ENCODE results near the gene DRD3. TPM values are rescaled to one million over a fixed set of nuclear protein-coding genes. Genes with fewer than 3 reads are reported as not detected.

DRD3 gene
- total RNA-seq, 1 experiment from 2014 or later, result not detected

GRCh38 chr3:114089675-114090074 lies 89.2 kb downstream of the DRD3 start:
- no peak overlapping the region for H4K91ac ChIP-seq (ENCODE audit: insufficient read length, low read depth, low read length)
- H3K4ac ChIP-seq (ENCODE audit: low read depth, low read length), result no peak overlapping the region
- DNase-seq, result no peak
- no peaks in the 10 kb centered on the region for H3K9me3 ChIP-seq (ENCODE audit: control insufficient read depth, low read depth, low read length)
- no peak overlapping the region for H3K23ac ChIP-seq (ENCODE audit: insufficient read length, low read depth, low read length)
- H3K27ac Mint-ChIP-seq, result no peak overlapping the region; a peak in 1 of 7 replicates
- H2BK15ac ChIP-seq (ENCODE audit: low read depth, low read length), result no peak overlapping the region
- H3K23me2 ChIP-seq (ENCODE audit: insufficient read length, low read depth, low read length, poor library complexity, severe bottlenecking), result no peaks in the 10 kb centered on the region
- H3K9ac ChIP-seq (ENCODE audit: extremely low read depth, insufficient read length, low read length), result no peak overlapping the region
- no peak overlapping the region for H4K8ac ChIP-seq (replicated peaks; ENCODE audit: insufficient read length, low read depth, low read length)
- H3K27me3 ChIP-seq (ENCODE audit: insufficient read depth, low read length), result no peaks in the 10 kb centered on the region
- H4K20me1 ChIP-seq (ENCODE audit: control insufficient read depth, insufficient read depth, insufficient read length), result no peaks in the 10 kb centered on the region
- no peak for TF ChIP-seq CTCF (conservative IDR thresholded peaks at IDR 0.05)
- H4K5ac ChIP-seq (ENCODE audit: insufficient read length, low read depth, low read length), result no peak overlapping the region
- no peak overlapping the region for H3K4me2 ChIP-seq (ENCODE audit: insufficient read depth, insufficient read length, low read length)
- no peak overlapping the region for H3K14ac ChIP-seq (ENCODE audit: insufficient read depth, low read length)
- no peak overlapping the region for H3K4me3 Mint-ChIP-seq
- H2BK5ac ChIP-seq (ENCODE audit: insufficient read length, low read length), result no peak overlapping the region
- no peak overlapping the region for H2BK120ac ChIP-seq (ENCODE audit: low read depth, low read length, poor library complexity, severe bottlenecking)
- H2AK5ac ChIP-seq (ENCODE audit: insufficient read length, low read length), result no peak overlapping the region
- no peaks in the 10 kb centered on the region for H3K79me1 ChIP-seq (ENCODE audit: insufficient read depth, low read depth, low read length, poor library complexity, severe bottlenecking)
- H3K4me1 Mint-ChIP-seq, result peaks cover 0 to 3% of the 10 kb centered on the region in 2 experiments; a peak in 2 of 4 replicates
- H3K27me3 Mint-ChIP-seq (ENCODE audit: low read depth), result no peaks in the 10 kb centered on the region
- H2BK12ac ChIP-seq (ENCODE audit: insufficient read length, low read depth, low read length), result no peak overlapping the region
- H2BK20ac ChIP-seq (ENCODE audit: low read depth, low read length, poor library complexity, severe bottlenecking), result no peak overlapping the region
- no peak overlapping the region for H3K27ac ChIP-seq (ENCODE audit: insufficient read length, low read depth, low read length)
- peaks cover 28 to 33% (median 31%) of the 10 kb centered on the region in 3 experiments for H3K36me3 Mint-ChIP-seq (ENCODE audit: insufficient read depth in 1 of 3, low read depth in 3 of 3)
- no peaks in the 10 kb centered on the region for H3K4me1 ChIP-seq (ENCODE audit: insufficient read depth, low read length)
- H3T11ph ChIP-seq (ENCODE audit: low read length), result no peak overlapping the region
- no peak overlapping the region for H3K18ac ChIP-seq (ENCODE audit: insufficient read length, low read depth, low read length)
- no peak overlapping the region for H3K56ac ChIP-seq (ENCODE audit: insufficient read length, low read depth, low read length)
- no peaks in the 10 kb centered on the region for H3K79me2 ChIP-seq (ENCODE audit: insufficient read depth, low read length)
- peaks cover 0 to 2% of the 10 kb centered on the region in 2 experiments; a peak in 2 of 5 replicates for H3K9me3 Mint-ChIP-seq
- H2AFZ ChIP-seq (ENCODE audit: low read length), result no peak overlapping the region

Measured in H9 (cell line).